Measurements from ENCODE around the gene HS3ST4.
"Not testable (repeated sequence)": the region's sequence is repeated elsewhere in the genome, so short reads cannot be mapped to it uniquely, and the experiment has no call there.

HS3ST4 gene

DNA sequence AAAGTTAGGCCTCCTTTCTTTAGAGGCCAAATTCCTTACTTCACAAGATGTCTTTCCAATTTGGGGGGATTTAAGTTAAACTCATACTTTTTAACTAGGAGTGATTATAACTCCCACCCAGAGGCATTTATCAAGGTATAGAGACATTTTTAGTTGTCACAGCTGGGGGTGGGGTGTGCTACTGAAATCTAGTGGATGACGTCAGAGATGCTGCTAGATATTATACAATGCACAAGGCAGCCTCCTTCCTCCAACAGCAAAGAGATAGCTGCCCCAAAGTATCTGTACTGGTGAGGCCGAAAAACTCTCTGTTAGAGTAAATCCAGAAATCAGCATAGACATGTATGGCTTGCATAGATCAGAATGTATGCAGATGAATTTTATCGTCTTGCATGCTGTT lies 324.0 kb downstream of the HS3ST4 start:
- DNase-seq, result no peak

DNA sequence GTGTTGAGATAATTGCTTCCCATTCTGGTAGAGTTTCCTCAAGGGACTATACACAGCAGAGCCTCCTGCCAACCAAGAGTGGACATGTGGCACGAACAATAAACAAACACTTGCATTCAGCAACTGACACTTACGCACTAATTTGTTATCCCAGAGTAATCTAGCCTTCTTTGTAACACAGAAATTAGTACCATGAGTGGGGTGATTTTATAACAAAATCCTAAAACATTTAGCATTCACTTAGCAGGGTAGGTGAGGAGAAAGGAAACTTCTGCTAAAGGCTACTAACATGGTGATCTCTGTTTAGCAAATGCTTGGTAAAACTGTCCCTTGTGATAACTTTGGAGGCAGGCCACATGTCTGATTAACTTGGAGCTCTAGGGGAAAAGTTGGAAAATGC lies 325.2 kb downstream of the HS3ST4 start:
- no peak for DNase-seq

- DNase-seq, result no peak
Observed at GRCh38 chr16:26019381-26020242, 327.9 kb downstream of the HS3ST4 start.

DNA sequence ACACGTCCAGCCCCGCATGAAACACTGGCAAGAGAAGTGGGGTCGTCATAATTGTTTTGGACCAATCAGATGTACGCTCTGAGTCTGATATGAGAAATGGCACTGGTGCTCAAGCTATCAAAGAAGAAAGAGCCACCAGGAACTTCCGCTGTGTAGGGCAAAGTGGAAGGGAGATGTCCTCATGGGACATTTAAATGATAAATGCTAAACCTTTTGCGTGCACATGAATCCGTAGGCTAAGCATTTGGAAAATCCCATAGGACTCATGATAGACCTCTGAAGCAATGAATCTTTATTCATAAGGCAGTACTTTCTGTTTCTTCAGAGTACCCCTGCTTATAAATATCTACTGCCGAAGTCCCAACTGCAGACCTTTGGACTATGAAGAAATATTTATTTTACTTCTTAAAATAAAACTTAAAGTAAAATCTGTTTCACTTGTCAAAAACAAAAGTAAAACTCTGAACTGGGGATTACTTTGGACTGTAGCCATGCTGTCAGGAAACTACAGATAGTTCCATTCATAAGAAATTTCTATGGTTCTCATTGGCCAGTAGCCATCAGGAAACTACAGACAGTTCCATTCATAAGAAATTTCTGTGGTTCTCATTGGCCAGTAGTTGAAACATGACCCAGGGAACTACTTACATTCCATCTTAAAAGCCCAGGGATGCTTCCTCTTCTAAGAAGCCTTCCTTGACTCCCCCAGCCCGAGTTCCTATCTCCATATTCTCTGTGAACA lies 335.1 kb downstream of the HS3ST4 start:
- no peak for DNase-seq

GRCh38 chr16:26031286-26031685 lies 339.5 kb downstream of the HS3ST4 start:
- DNase-seq, result no peak

- not testable (repeated sequence) for DNase-seq
Observed at GRCh38 chr16:26032661-26033060, 340.9 kb downstream of the HS3ST4 start.

DNA sequence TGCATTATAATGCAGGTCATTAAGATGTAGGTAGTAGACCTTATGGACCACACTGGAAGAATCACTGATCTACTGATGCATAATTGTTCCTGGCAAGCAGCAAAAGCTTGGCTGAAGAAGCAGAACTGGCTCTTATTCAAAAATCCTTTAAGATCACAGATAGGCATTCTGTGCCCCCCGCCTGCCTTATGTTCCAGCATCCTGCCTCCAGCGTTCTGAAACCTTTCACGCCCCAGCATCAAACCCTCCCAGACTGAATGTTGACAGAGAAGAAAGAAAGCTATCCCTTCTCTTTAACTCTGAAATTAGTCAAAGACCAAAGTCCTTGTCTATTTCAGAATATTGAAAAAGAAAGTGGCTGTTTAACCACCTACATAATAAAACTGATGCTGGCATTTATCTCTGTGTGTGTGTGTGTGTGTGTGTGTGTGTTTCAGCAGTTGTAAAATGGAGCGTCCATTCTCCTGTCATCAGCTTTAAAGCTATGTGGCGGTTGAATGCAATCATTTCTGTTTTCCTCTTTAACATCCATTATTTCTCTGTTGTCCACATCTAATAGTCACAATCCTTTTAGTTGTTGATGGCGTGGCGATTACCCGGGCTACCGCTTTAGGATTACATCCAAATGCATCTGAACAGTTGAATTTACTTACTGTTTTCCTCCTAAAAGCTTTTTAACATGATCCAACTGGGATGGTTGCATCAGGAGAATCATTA lies 350.4 kb downstream of the HS3ST4 start:
- no peak for DNase-seq

DNA sequence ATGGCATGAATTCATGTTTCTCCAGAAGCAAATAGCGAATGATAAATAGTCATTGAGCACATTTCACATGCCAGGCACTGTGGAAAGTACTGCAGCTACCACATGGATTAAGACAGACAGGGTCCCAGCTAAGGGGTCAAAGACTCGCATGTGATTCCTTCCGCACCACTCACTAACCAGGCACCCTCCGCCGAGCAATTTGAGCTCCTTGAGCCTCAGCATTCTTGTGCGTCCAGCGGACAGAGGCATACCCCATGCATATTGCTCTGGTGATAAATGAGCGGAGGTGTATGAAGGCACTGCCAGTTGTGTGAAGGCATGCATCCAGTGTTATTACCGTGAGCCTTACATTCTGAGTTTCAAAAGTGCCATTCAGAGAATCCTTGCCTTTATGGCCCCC lies 358.7 kb downstream of the HS3ST4 start:
- DNase-seq, result no peak

- no peak for DNase-seq
Observed at GRCh38 chr16:26051063-26051462, 359.3 kb downstream of the HS3ST4 start.

GRCh38 chr16:26053889-26054288 lies 362.1 kb downstream of the HS3ST4 start:
- no peak for DNase-seq

DNA sequence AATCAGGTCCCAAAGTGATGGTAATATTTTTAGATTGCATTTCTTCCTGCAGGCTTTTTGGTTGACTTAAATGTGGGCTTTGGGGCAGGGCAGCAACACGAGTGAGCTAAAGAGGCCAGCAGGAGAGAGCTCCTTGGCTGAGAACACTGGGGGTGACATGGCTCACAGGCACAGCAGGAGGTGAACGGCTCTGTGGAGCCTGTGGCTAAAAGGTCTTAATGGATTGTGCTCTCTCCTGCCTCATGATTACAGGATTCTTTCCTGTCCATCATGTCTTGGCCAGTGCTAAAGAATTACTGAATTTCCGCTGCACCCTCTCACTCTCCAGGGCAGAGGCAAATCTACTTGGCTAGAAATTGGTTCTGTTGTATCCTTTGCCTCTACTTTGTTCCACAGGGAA lies 366.6 kb downstream of the HS3ST4 start:
- no peak for DNase-seq

- no peak for DNase-seq
Observed at GRCh38 chr16:26070302-26071100, 378.7 kb downstream of the HS3ST4 start.

DNA sequence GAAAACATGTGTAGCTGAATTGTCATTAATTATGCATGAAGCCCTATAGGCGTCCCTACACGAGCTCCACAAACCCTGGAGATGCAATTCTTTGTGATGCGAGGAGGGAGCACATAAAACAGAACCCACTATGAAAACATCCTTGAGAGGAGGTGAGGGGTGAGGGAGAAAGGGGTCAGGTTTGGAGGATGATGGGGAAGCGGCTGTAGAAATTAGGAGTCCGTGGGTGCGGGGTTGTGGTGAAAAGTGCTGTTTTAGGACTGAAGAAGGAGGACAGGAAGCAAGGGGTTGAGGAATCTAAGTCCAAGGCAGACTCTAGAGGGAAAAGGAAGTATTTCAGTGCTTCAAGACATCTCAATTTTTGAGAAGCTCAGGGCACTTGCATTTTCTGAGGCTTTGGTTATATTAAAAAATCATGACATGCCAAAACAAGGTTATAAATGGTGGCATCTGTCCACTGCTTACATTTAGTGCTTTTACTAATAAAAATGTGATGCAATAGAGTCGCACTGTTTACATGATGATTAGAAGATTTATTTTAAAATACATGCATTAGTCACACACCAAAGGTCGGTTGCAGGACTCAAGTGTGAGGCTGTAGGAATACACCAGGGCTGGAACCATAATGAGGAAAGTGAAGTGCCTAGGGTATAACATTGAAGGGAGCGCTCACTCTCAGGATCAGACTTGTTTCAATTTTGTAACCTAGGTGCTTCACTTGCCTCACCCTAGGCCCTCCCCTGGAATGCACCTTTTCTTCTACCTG lies 379.5 kb downstream of the HS3ST4 start:
- DNase-seq, result no peak

- DNase-seq, result no peak
Observed at GRCh38 chr16:26078716-26079355, 387.1 kb downstream of the HS3ST4 start.

DNA sequence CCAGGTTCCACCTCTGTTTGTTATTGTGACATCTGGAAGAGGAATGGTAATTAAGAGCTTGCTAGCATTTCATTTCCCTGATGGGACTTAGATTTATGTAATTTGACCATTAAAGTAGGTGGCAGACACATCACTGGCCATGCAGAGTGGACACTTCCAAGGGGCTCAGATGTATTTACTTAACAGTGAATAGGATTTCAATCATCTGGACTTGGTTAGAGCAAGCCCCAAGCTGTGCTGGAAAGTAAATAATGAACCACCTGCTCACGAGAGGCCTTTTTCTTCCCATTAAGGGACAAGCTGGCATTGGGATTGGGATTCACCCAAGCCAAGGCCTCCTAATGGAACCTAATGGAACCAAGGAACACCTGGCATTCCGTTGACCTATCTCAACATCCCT lies 395.3 kb downstream of the HS3ST4 start:
- no peak for DNase-seq

DNA sequence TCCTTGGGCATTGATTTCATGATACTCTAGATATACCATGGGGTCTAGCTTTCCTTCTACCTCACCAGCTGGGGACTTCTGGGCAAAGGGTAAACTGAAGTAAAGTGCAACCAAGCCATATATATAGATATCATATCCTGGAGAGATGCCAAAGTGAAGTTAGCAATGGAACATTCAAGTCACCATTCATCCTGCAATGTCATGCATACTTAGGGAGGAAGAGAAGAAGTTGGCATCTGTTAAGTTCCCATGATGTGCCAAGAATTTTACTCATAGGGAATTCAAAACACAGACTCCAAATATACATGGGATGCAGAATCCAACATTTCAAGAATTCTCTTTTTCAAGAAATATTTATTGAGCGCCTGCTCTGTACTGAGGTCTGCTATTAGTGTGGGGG lies 399.8 kb downstream of the HS3ST4 start:
- no peak for DNase-seq

DNA sequence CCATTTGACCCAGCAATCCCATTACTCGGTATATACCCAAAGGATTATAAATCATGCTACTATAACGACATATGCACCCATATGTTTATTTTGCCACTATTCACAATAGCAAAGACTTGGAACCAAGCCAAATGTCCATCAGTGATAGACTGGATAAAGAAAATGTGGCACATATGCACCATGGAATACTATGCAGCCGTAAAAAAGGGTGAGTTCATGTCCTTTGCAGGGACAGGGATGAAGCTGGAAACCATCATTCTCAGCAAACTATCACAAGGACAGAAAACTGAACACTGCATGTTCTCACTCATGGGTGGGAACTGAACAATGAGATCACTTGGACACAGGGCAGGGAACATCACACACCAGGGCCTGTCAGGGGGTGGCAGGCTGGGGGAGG lies 406.4 kb downstream of the HS3ST4 start:
- DNase-seq, result not testable (repeated sequence)

- no peak for DNase-seq
Observed at GRCh38 chr16:26102369-26102768, 410.6 kb downstream of the HS3ST4 start.

- no peak for DNase-seq
Observed at GRCh38 chr16:26108836-26109505, 417.2 kb downstream of the HS3ST4 start.

DNA sequence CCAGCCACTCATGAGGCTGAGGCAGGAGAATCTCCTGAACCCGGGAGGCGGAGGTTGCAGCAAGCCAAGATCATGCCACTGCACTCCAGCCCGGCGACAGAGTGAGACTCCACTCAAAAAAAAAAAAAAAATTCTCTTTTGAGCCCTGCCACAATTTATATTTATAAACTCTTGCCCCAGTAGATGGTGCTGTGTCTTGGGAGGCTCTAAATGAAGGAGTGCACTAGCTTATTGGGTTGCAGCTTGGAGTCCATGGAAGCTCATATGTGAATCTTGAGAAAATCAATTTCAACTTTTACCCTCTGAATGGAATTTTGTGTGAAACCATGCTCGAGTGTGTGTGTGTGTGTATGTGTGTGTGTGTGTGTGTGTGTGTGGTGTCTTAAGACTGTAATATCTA lies 420.1 kb downstream of the HS3ST4 start:
- no peak for DNase-seq

DNA sequence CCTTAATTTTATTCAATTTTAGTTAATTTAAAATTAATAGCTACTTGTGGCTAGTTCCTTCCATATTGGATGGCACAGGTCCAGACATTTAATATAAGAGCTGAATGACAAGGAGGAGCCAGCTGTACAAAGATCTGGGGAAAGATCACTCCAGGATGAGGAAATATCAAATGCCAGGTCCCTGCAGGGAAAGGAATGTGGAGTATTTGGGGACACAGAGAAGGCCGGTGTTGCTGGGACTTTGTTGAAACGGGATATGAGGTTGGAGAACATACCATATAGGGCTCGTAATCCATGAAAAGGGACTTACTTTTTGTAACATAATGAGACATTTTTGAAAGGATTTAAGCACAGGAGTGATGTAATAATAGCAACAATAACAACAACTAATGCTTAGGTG lies 426.8 kb downstream of the HS3ST4 start:
- no peak for DNase-seq
